WI38 (cell line): Measurements from ENCODE around the gene MTX1.

Experiments used
- H3K4me3 ChIP-seq: 2 replicates; pipeline ENCODE4 v1.5.1; 2011; ENCODE audit warnings: low read depth, mild to moderate bottlenecking, control low read depth, low read length
- CTCF ChIP-seq: IDR thresholded peaks from 2 replicates; pipeline ENCODE4 v1.5.1; 2012; ENCODE audit warnings: low read depth, mild to moderate bottlenecking, control low read depth, low read length

Gene MTX1

GRCh38 chr1:155200920-155201319 lies 7.6 kb upstream of the MTX1 start:
- no peak for TF ChIP-seq CTCF

GRCh38 chr1:155202198-155202597 lies 6.3 kb upstream of the MTX1 start:
- TF ChIP-seq CTCF, result no peak

More at GRCh38 chr1:155200920-155201319, 7.6 kb upstream of the MTX1 start:
- no peak overlapping the region for H3K4me3 ChIP-seq

GRCh38 chr1:155202731-155203515 lies 5.6 kb upstream of the MTX1 start:
- no peak overlapping the region for H3K4me3 ChIP-seq
- TF ChIP-seq CTCF, result no peak

More at GRCh38 chr1:155202198-155202597, 6.3 kb upstream of the MTX1 start:
- no peak overlapping the region for H3K4me3 ChIP-seq

- no peak for TF ChIP-seq CTCF
- H3K4me3 ChIP-seq, result no peak overlapping the region
These were observed 3.5 kb upstream of the MTX1 start for GRCh38 chr1:155205035-155205434.

- no peak for TF ChIP-seq CTCF
- no peak overlapping the region for H3K4me3 ChIP-seq
These were observed 2.4 kb upstream of the MTX1 start for GRCh38 chr1:155205969-155206593.

- TF ChIP-seq CTCF, result peak; percentile 85
These were observed 1.3 kb upstream of the MTX1 start for GRCh38 chr1:155206891-155207805.

More at GRCh38 chr1:155206891-155207805, 1.3 kb upstream of the MTX1 start:
- H3K4me3 ChIP-seq, result peak overlapping the region; percentile 96
